K562 (cell line): ENCODE results near the gene CDKN1B.

ENCODE experiments used
- GATAD2B ChIP-seq: fragments of 450-650 bp; IDR thresholded peaks from 2 replicates; pipeline ENCODE4 v1.6.1; 2017; ENCODE audit warnings: mild to moderate bottlenecking, borderline replicate concordance
- ZNF589 ChIP-seq: fragments of 200-800 bp; sonication (Bioruptor generic); IDR thresholded peaks from 2 replicates; pipeline ENCODE4 v1.6.1; 2016; ENCODE audit warnings: low read depth, missing genetic modification characterization, missing compliant biosample characterization
- TF ChIP-seq, protein P1 (sequence below), 2 experiments: fragments of 450-650 bp in 1 of 2; sonication (generic) in 1 of 2; formaldehyde crosslinking in 1 of 2; IDR thresholded peaks; 2 replicates each; pipeline versions ENCODE4 v1.7.1 to v1.9.0; 2016 to 2022; ENCODE audit warnings: inconsistent platforms in 1 of 2, mild to moderate bottlenecking in 1 of 2, missing genetic modification reagents in 1 of 2

DNA sequence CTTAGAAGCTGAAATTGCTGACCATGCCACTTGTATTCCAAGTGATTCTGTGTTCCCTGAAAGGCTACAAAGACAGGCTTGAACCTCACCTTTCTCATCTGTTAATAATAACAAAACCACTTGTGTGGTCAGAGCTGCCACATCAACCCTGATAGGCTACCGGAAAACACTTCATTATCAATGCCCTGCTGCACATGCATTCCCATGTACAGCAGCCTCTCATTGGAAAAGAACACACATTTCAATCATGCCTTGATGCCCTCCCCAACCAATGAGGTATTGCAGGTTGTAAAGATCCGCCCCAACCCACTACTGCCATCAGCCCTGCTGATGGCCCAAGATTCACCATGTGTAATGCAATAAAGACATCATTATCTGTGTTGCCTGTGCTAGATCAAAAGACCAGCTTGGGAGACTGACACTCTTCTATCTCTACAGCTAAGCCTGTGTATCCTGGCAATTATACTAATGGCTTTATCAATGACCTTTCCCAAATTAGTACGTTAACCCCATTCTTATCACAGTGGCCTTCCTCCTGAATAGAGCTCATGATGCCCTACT is 24.0 kb upstream of the CDKN1B start:
- TF ChIP-seq, protein P1, sequence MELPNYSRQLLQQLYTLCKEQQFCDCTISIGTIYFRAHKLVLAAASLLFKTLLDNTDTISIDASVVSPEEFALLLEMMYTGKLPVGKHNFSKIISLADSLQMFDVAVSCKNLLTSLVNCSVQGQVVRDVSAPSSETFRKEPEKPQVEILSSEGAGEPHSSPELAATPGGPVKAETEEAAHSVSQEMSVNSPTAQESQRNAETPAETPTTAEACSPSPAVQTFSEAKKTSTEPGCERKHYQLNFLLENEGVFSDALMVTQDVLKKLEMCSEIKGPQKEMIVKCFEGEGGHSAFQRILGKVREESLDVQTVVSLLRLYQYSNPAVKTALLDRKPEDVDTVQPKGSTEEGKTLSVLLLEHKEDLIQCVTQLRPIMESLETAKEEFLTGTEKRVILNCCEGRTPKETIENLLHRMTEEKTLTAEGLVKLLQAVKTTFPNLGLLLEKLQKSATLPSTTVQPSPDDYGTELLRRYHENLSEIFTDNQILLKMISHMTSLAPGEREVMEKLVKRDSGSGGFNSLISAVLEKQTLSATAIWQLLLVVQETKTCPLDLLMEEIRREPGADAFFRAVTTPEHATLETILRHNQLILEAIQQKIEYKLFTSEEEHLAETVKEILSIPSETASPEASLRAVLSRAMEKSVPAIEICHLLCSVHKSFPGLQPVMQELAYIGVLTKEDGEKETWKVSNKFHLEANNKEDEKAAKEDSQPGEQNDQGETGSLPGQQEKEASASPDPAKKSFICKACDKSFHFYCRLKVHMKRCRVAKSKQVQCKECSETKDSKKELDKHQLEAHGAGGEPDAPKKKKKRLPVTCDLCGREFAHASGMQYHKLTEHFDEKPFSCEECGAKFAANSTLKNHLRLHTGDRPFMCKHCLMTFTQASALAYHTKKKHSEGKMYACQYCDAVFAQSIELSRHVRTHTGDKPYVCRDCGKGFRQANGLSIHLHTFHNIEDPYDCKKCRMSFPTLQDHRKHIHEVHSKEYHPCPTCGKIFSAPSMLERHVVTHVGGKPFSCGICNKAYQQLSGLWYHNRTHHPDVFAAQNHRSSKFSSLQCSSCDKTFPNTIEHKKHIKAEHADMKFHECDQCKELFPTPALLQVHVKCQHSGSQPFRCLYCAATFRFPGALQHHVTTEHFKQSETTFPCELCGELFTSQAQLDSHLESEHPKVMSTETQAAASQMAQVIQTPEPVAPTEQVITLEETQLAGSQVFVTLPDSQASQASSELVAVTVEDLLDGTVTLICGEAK (IDR thresholded peaks at IDR 0.05): no peak
- TF ChIP-seq, protein P1 (CRISPR knock-in tag; IDR thresholded peaks at IDR 0.05): no peak
- TF ChIP-seq ZNF589 (CRISPR knock-in tag): no peak
- TF ChIP-seq GATAD2B: no peak
